Endothelial cell of umbilical vein (primary cell): Measurements from ENCODE around the gene MRTO4. TPM values are rescaled to one million over a fixed set of nuclear protein-coding genes. Genes with fewer than 3 reads are reported as not detected.

Source experiments
- BruUV-seq: library from RNA; stranded (reverse); fragments of 400-500 nt; replicated peaks from 2 replicates; lab custom pipeline; 2021; lab: Mats Ljungman, UMichigan
- CTCF ChIA-PET: fragments of 300-600, 350-600 bp; sonication (Branson Sonifier 250); formaldehyde crosslinking; loops from one replicate; lab custom pipeline; 2021; ENCODE audit warnings: antibody characterized with exemption, inconsistent platforms; lab: Charles Lee
- POLR2A ChIA-PET: fragments of 300-600, 350-600 bp; sonication (Branson Sonifier 250); formaldehyde crosslinking; loops from one replicate; lab custom pipeline; 2021; ENCODE audit warnings: antibody characterized with exemption, inconsistent platforms; lab: Charles Lee
- DNase-seq: peaks from one replicate; pipeline ENCODE4 v3.0.0-alpha.2; 2011; ENCODE audit warnings: low read depth, low spot score
- FAIRE-seq: peaks from 2 replicates; lab custom pipeline; 2011; peaks lifted over from hg19 to GRCh38; lab: Jason Lieb, UNC
- H2AFZ ChIP-seq: 2 replicates; pipeline ENCODE4 v1.6.0; 2012; ENCODE audit warnings: low read depth, low read length, control low read depth, inconsistent platforms
- H3K27ac ChIP-seq: 2 replicates; pipeline ENCODE4 v1.5.1; 2011; ENCODE audit warnings: low read depth, mild to moderate bottlenecking, control low read depth, low read length, moderate library complexity; ENCODE audit not compliant: insufficient read depth
- H3K27me3 ChIP-seq, 2 experiments: 2 replicates each; pipeline versions ENCODE4 v1.6.0 to v1.6.1; 2011; ENCODE audit warnings: low read length in 2 of 2, mixed read lengths in 1 of 2; ENCODE audit not compliant: control insufficient read depth in 2 of 2, insufficient read depth in 2 of 2
- H3K36me3 ChIP-seq, 2 experiments: 2 replicates in 1 of 2; 3 replicates in 1 of 2; pipeline ENCODE4 v1.5.1; 2011; ENCODE audit warnings: low read length in 2 of 2, mild to moderate bottlenecking in 1 of 2, moderate library complexity in 1 of 2; ENCODE audit not compliant: control insufficient read depth in 2 of 2, insufficient read depth in 2 of 2; ENCODE audit errors: extremely low read depth in 1 of 2
- H3K4me1 ChIP-seq: 3 replicates; pipeline ENCODE4 v1.5.1; 2011; ENCODE audit warnings: mild to moderate bottlenecking, low read length; ENCODE audit not compliant: control insufficient read depth, insufficient read depth; ENCODE audit errors: extremely low read depth
- H3K4me2 ChIP-seq: 2 replicates; pipeline ENCODE4 v1.6.1; 2011; ENCODE audit warnings: low read length, control low read depth, mixed read lengths; ENCODE audit not compliant: insufficient read depth
- H3K4me3 ChIP-seq, 3 experiments: fragments of 200-600 bp in 1 of 3; sonication (generic), shearing (Covaris generic) in 1 of 3; replicated peaks in 1 of 3; 2 replicates each; pipeline ENCODE4 v1.5.1; 2011 to 2016; ENCODE audit warnings: control low read depth in 3 of 3, low read length in 3 of 3, mild to moderate bottlenecking in 2 of 3, inconsistent platforms in 1 of 3, low read depth in 1 of 3, moderate library complexity in 1 of 3; ENCODE audit not compliant: insufficient read depth in 1 of 3
- H3K79me2 ChIP-seq: 2 replicates; pipeline ENCODE4 v1.6.0; 2012; ENCODE audit warnings: low read length, inconsistent platforms; ENCODE audit not compliant: control insufficient read depth, insufficient read depth
- H3K9ac ChIP-seq: replicated peaks from 2 replicates; pipeline ENCODE3; 2011; ENCODE audit warnings: low read length, control low read depth; ENCODE audit not compliant: insufficient read depth; ENCODE audit errors: extremely low read depth
- H3K9me1 ChIP-seq: replicated peaks from 3 replicates; pipeline ENCODE4 v1.6.0; 2011; ENCODE audit warnings: mild to moderate bottlenecking, low read length; ENCODE audit not compliant: control insufficient read depth, insufficient read depth; ENCODE audit errors: extremely low read depth
- H3K9me3 ChIP-seq: replicated peaks from 2 replicates; pipeline ENCODE4 v1.5.1; 2012; ENCODE audit warnings: low read length, inconsistent platforms; ENCODE audit not compliant: control insufficient read depth, insufficient read depth
- H4K20me1 ChIP-seq: replicated peaks from 2 replicates; pipeline ENCODE3; 2011; ENCODE audit warnings: mild to moderate bottlenecking, low read length; ENCODE audit not compliant: control insufficient read depth, insufficient read depth; ENCODE audit errors: extremely low read depth
- CTCF ChIP-seq, 2 donors: IDR thresholded peaks; 1 replicate in 1 of 2; 2 replicates in 1 of 2; pipeline ENCODE4 v1.5.1; 2011; ENCODE audit warnings: low read length in 2 of 2, mild to moderate bottlenecking in 2 of 2, moderate library complexity in 2 of 2, control low read depth in 1 of 2, inconsistent platforms in 1 of 2, low read depth in 1 of 2; ENCODE audit not compliant: insufficient read depth in 1 of 2; ENCODE audit errors: extremely low read depth in 1 of 2
- EZH2 ChIP-seq: IDR thresholded peaks from 2 replicates; pipeline ENCODE4 v1.6.1; 2012; ENCODE audit warnings: borderline replicate concordance, low read depth, mild to moderate bottlenecking, moderate library complexity, low read length, inconsistent platforms; ENCODE audit not compliant: severe bottlenecking
- FOS ChIP-seq: IDR thresholded peaks from 2 replicates; pipeline ENCODE4 v1.6.1; 2011; ENCODE audit warnings: mild to moderate bottlenecking, low read length, moderate library complexity, borderline replicate concordance; ENCODE audit not compliant: insufficient read depth
- GATA2 ChIP-seq: IDR thresholded peaks from 2 replicates; pipeline ENCODE4 v1.7.0; 2011; ENCODE audit warnings: low read depth, mild to moderate bottlenecking, moderate library complexity, mixed read lengths, low read length; ENCODE audit not compliant: insufficient read length, insufficient read depth
- JUN ChIP-seq: IDR thresholded peaks from 2 replicates; pipeline ENCODE4 v1.6.1; 2011; ENCODE audit warnings: borderline replicate concordance, low read depth; ENCODE audit not compliant: insufficient read length, insufficient read depth
- MAX ChIP-seq: IDR thresholded peaks from 2 replicates; pipeline ENCODE4 v1.6.1; 2011; ENCODE audit not compliant: insufficient read depth, insufficient read length
- MYC ChIP-seq: IDR thresholded peaks from one replicate; pipeline ENCODE4 v1.6.1; 2011; ENCODE audit warnings: mild to moderate bottlenecking, low read depth, low read length
- POLR2A ChIP-seq: IDR thresholded peaks from 2 replicates; pipeline ENCODE4 v1.6.1; 2012; ENCODE audit warnings: low read depth, mild to moderate bottlenecking, control low read depth, low read length
- POLR2AphosphoS5 ChIP-seq: IDR thresholded peaks from 2 replicates; pipeline ENCODE4 v1.6.1; 2012; ENCODE audit warnings: low read depth, mild to moderate bottlenecking, control low read depth, low read length, moderate library complexity; ENCODE audit not compliant: insufficient read depth
- dilution Hi-C: fragments of 300-500 bp; cut with MboI; formaldehyde crosslinking; loops from one replicate; pipeline ENCODE4 v1.15.0; 2019; ENCODE audit warnings: low sequenced_read_pairs; ENCODE audit not compliant: extremely low pct_ligation_motif_present
- intact Hi-C: fragments of 100-400 bp; cut with micrococcal nuclease; formaldehyde crosslinking; loops from one replicate; pipeline ENCODE4 v1.10.0; 2022
- polyA plus RNA-seq, 4 experiments: library from polyadenylated mRNA; depleted of rRNA in 3 of 4; stranded (reverse) in 3 of 4; unstranded in 1 of 4; fragments of >200 nt; gene quantifications; 2 replicates each; pipeline versions ENCODE4 v1.2.1 to v1.2.3, GENCODE V29; 2011 to 2012; ENCODE audit warnings: missing spikeins in 1 of 4
- total RNA-seq: library from RNA; stranded (reverse); gene quantifications from 2 replicates; pipeline ENCODE4 v1.2.3, GENCODE V29; 2021

Gene MRTO4
- total and polyA plus RNA-seq, 2 donors (not counting 3 experiments of a cell fraction or from before 2014, with no cell fraction given) = 33.6 to 49.4 TPM

GRCh38 chr1:19239876-19240275 is 11.7 kb upstream of the MRTO4 start:
- dilution Hi-C loops = no loop called here
- no TSS peak for BruUV-seq
- Histone ChIP-seq H3K9ac (no peak overlapping the region), H3K9me3 (no peaks in the 10 kb centered on the region), H2AFZ (no peak overlapping the region), H3K36me3 (peaks cover 30 to 49% of the 10 kb centered on the region in 2 experiments), H3K27ac (no peak overlapping the region), H3K4me3 (no peak overlapping the region), H3K79me2 (no peaks in the 10 kb centered on the region), H3K27me3 (no peaks in the 10 kb centered on the region), H3K9me1 (no peaks in the 10 kb centered on the region), H3K4me2 (no peak overlapping the region), H4K20me1 (no peaks in the 10 kb centered on the region), H3K4me1 (no peaks in the 10 kb centered on the region)
- no peak for DNase-seq
- intact Hi-C loops = loop anchor here (2.0 to 5.0 kb wide), 2 partner anchors 29 to 333 kb away; partner anchors contain the start of gene UBR4
- no peak for TF ChIP-seq POLR2AphosphoS5
- TF ChIP-seq JUN = no peak
- TF ChIP-seq EZH2 = no peak
- no peak for TF ChIP-seq FOS
- no peak for TF ChIP-seq GATA2
- TF ChIP-seq POLR2A = no peak
- no peak for TF ChIP-seq MAX
- no peak for TF ChIP-seq MYC
- TF ChIP-seq CTCF (IDR thresholded peaks at IDR 0.05; ENCODE audit: extremely low read depth in 1 of 2, insufficient read depth in 1 of 2, low read depth in 1 of 2, low read length in 2 of 2) = no peak
- ChIA-PET POLR2A (no interaction called here), CTCF (interaction anchor here (0.7 to 3.0 kb wide), 8 partner anchors 9 to 414 kb away, joined by 3 to 24 read pairs (median 7); no protein-coding TSS in a partner anchor)
- FAIRE-seq = no peak
